Pancreas (tissue), 10 donors: ENCODE measurements around the gene TUBB4B. TPM values are rescaled to one million over a fixed set of nuclear protein-coding genes. Genes with fewer than 3 reads are reported as not detected.

Experiments used
- ATAC-seq, 4 donors: fragments of 200-7000 bp; cut with Tn5 transposase; one replicate each; pipeline versions ENCODE4 v1.8.0 to v1.9.1; 2020; ENCODE audit warnings: mild to moderate bottlenecking in 4 of 4, moderate library complexity in 4 of 4
- DNase-seq, 6 donors: peaks; one replicate each; pipeline ENCODE4 v3.0.0-alpha.2; 2020
- FAIRE-seq: peaks from 2 replicates; lab custom pipeline; 2012; peaks lifted over from hg19 to GRCh38; lab: Jason Lieb, UNC
- H3K27ac ChIP-seq, 4 donors: fragments of 200-600 bp; sonication (generic); 1 replicate in 3 of 4; 2 replicates in 1 of 4; pipeline versions ENCODE4 v1.5.0 to v1.8.0; 2020
- H3K27me3 ChIP-seq, 4 donors: fragments of 200-600 bp; one replicate each; pipeline ENCODE4 v1.8.0; 2021
- H3K36me3 ChIP-seq, 3 donors: fragments of 200-600 bp; sonication (generic) in 1 of 3; one replicate each; pipeline versions ENCODE4 v1.5.0 to v1.8.0; 2020 to 2021
- H3K4me1 ChIP-seq, 3 donors: fragments of 200-600 bp; one replicate each; pipeline ENCODE4 v1.8.0; 2021
- H3K4me3 ChIP-seq, 4 donors: fragments of 200-600 bp; sonication (generic) in 2 of 4; one replicate each; pipeline versions ENCODE4 v1.5.0 to v1.8.0; 2020 to 2021
- H3K9me3 ChIP-seq, 4 donors: fragments of 200-600 bp; one replicate each; pipeline ENCODE4 v1.8.0; 2021
- WGBS, 2 donors: extraction: QIAGEN DNeasy Blood & Tissue Kit; methylation state at CpG; one replicate each; pipeline ENCODE4 v1.1.7; 2013; 5-methylcytosine and 5-hydroxymethylcytosine counted together
- intact Hi-C, 3 donors: fragments of 100-400 bp; cut with DNase I; formaldehyde crosslinking; loops; one replicate each; pipeline versions ENCODE4 v1.11.1 to v1.14.2; 2022
- polyA plus RNA-seq, 2 donors: library from polyadenylated mRNA; stranded (reverse); fragments of 200-250 nt; gene quantifications; one replicate each; pipeline ENCODE4 v1.2.3, GENCODE V29; 2013
- total RNA-seq, 6 donors: library from RNA; stranded (reverse); fragmentation: NEBNext Ultra II Directional in 4 of 6; extraction: Animal tissue kit (Norgen Biotek cat#: 25700) in 4 of 6; gene quantifications; one replicate each; pipeline versions ENCODE4 v1.2.1 to v1.2.4, GENCODE V29; 2021 to 2023
- TF ChIP-seq, protein P1 (sequence below), 4 donors: fragments of 200-600 bp; sonication (generic) in 3 of 4; IDR thresholded peaks; one replicate each; pipeline versions ENCODE4 v1.5.0 to v1.8.0; 2021; ENCODE audit warnings: antibody characterized with exemption in 4 of 4
- donor health status: healthy with polysubstance abuse.
- donor health status: DM: no; HTN: no; CAD: no; lungs with moderate emphysema.
- donor health status: DM: no; HTN: no; CAD: no.
- donor health status: control.
- donor health status: control.
- donor health status: Bipolar disorder and iron deficiency.
- donor health status: DM: yes; HTN: yes; CAD: no.
- donor health status: DM: no; HTN: no; CAD: no.
- donor health status: DM: no; HTN: no; CAD: no.
- donor health status: DM: yes; HTN: yes; CAD: no.

Gene TUBB4B
- total and polyA plus RNA-seq, 8 donors: 40.9 to 143 (median 72.8) TPM

DNA sequence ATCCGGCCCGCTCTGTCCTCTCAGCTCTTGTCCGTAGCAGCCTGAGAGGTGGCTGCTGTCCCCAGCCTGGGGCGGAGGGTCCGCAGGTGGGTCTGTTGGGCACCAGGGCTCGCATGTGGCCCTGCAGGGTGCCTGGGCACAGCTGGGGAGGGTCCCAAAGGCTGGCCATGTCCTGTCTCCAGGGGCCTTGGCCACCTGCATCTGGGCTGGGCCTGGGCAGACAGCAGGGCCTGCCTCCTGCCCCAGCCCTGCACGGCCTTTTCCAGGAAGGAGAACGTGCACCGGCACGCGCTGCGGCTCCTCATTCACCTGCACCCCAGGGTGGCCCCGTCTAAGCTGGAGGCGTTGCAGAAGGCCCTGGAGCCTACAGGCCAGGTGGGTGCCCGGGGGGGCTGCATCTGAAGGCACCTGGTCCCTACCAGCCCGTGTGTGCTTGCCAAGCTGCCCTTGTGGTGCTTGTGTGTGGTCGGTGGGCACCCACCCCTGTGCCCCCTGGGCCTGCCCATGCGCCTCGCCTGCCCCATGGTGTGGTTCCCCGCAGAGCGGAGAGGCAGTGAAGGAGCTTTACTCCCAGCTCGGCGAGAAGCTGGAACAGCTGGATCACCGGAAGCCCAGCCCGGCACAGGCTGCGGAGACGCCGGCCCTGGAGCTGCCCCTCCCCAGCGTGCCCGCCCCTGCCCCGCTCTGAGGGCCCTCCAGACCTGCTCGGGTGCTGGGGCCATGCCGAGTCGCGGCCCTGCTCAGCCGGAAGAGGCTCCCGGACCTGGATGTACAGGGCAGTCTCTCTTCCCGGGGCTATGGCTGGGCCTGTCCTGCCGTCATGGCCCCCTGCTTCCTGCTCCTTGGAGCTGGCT is 31.4 kb downstream of the TUBB4B start:
- H3K27ac ChIP-seq: no peak overlapping the region
- H3K4me3 ChIP-seq: no peak overlapping the region
- FAIRE-seq (no peak), ATAC-seq (no peak), DNase-seq (peak in 2 of 6 donors; percentile 42 to 81)
- intact Hi-C loops: loop anchor here in 1 of 3 donors (10.0 kb wide), 1 partner anchor 252 kb away; no protein-coding TSS in a partner anchor
- TF ChIP-seq, protein P1, sequence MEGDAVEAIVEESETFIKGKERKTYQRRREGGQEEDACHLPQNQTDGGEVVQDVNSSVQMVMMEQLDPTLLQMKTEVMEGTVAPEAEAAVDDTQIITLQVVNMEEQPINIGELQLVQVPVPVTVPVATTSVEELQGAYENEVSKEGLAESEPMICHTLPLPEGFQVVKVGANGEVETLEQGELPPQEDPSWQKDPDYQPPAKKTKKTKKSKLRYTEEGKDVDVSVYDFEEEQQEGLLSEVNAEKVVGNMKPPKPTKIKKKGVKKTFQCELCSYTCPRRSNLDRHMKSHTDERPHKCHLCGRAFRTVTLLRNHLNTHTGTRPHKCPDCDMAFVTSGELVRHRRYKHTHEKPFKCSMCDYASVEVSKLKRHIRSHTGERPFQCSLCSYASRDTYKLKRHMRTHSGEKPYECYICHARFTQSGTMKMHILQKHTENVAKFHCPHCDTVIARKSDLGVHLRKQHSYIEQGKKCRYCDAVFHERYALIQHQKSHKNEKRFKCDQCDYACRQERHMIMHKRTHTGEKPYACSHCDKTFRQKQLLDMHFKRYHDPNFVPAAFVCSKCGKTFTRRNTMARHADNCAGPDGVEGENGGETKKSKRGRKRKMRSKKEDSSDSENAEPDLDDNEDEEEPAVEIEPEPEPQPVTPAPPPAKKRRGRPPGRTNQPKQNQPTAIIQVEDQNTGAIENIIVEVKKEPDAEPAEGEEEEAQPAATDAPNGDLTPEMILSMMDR (IDR thresholded peaks at IDR 0.05): no peak
- 94 to 95% methylated on average over 36 to 39 of the region's 39 CpGs for WGBS, 2 donors
- H3K9me3 ChIP-seq: no peaks in the 10 kb centered on the region
- peaks cover 7 to 11% (median 11%) of the 10 kb centered on the region in 3 donors for H3K36me3 ChIP-seq
- H3K4me1 ChIP-seq: peaks cover 15 to 25% (median 24%) of the 10 kb centered on the region in 3 donors
- H3K27me3 ChIP-seq: no peaks in the 10 kb centered on the region

DNA sequence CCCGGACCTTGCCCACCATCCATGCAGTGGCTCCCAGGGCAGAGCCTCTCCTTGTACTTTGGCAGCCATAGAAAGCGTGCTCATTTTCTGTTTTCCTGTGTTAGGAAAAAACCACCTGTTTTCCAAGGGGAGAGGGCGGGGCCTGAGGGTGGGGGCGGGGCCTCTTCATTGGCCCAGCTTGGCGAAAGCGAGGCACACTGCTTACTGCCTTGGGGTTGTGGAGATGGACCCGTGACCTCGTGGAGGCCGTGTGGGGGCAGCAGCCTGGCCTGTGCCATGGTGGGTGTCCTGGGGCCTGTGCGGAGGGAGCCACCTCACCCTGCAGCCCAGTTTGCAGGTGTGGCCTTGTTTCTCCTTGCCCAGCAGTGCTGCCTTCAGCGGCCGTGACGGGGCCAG is 32.0 kb downstream of the TUBB4B start:
- ATAC-seq (no peak), FAIRE-seq (no peak), DNase-seq (peak in 2 of 6 donors; percentile 22 to 39)
- peaks cover 15 to 25% (median 24%) of the 10 kb centered on the region in 3 donors for H3K4me1 ChIP-seq
- peaks cover 7 to 11% (median 11%) of the 10 kb centered on the region in 3 donors for H3K36me3 ChIP-seq
- WGBS, 2 donors: 57 to 61% methylated on average over 13 of the region's 13 CpGs
- no peak overlapping the region for H3K4me3 ChIP-seq
- no peaks in the 10 kb centered on the region for H3K9me3 ChIP-seq
- H3K27me3 ChIP-seq: no peaks in the 10 kb centered on the region
- intact Hi-C loops: loop anchor here in 1 of 3 donors (10.0 kb wide), 1 partner anchor 252 kb away; no protein-coding TSS in a partner anchor
- TF ChIP-seq, protein P1 (IDR thresholded peaks at IDR 0.05): no peak
- H3K27ac ChIP-seq: no peak overlapping the region

DNA sequence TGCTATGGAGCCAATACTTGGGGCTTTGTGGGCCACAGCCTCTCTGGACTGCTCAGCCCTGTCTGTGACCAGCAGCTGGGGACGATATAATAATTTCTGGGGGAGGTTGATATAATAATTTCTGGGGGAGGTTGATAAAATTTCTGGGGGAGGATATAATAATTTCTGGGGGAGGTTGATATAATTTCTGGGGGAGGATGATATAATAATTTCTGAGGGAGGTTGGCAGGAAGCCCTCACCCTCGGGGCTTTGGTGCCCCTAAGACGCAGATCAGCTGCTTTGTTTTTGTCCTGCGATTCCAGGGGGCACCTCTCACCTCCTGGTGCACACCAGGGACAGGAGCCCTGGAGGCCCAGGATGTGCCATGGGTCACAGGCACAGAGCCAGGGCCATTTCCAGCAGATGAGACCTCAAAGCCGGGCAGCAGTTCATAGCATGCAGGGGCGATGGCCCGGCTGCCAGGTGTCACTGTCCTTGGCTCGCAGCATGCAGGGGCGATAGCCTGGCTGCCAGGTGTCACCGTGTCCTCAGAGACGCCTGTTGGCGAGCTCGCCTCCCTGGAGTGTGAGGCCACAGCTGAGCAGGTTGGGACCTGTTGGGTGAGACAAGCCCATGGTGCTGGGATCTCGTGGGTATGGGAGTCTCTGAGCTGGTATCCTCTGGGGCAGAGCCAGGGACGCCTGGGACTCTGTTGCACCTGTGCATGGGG is 32.7 kb downstream of the TUBB4B start:
- FAIRE-seq (no peak), ATAC-seq (no peak), DNase-seq (peak in 1 of 6 donors; percentile 44)
- Histone ChIP-seq H3K4me1 (peaks cover 11 to 20% (median 19%) of the 10 kb centered on the region in 3 donors), H3K36me3 (peaks cover 7 to 11% (median 11%) of the 10 kb centered on the region in 3 donors), H3K4me3 (no peak overlapping the region), H3K27ac (no peak overlapping the region), H3K9me3 (no peaks in the 10 kb centered on the region), H3K27me3 (no peaks in the 10 kb centered on the region)
- 37 to 73% methylated on average over 15 of the region's 15 CpGs for WGBS, 2 donors
- TF ChIP-seq, protein P1 (IDR thresholded peaks at IDR 0.05): no peak
- intact Hi-C loops: loop anchor here in 1 of 3 donors (10.0 kb wide), 1 partner anchor 251 kb away; no protein-coding TSS in a partner anchor

DNA sequence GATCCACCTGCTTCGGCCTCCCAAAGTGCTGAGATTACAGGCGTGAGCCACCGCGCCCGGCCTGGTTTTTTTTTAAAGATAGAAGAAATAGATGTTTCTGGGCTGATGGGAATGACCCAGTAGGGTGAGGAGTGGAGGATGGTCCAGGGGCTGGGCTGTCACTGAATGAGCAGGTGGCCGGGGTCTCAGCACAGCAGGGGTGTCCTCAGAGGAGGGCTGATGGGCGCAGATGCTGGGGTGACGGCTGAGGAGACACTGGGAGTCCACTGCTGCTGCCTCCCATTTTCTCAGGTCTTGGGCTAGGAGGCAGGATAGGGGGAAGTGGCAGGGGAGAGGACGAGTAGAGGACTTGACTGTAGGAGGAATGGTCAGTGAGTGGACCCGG is 34.1 kb downstream of the TUBB4B start:
- peaks cover 0 to 10% (median 8%) of the 10 kb centered on the region in 3 donors for H3K4me1 ChIP-seq

More for the DNA sequence above, 34.1 kb downstream of the TUBB4B start:
- no peak for DNase-seq
- H3K36me3 ChIP-seq: peaks cover 7 to 11% (median 11%) of the 10 kb centered on the region in 3 donors
- WGBS, 2 donors: 74 to 88% methylated on average over 10 of the region's 10 CpGs
- H3K27ac ChIP-seq: no peak overlapping the region
- intact Hi-C loops: loop anchor here in 1 of 3 donors (10.0 kb wide), 1 partner anchor 250 kb away; no protein-coding TSS in a partner anchor
- ATAC-seq: no peak
- no peaks in the 10 kb centered on the region for H3K9me3 ChIP-seq
- TF ChIP-seq, protein P1 (IDR thresholded peaks at IDR 0.05): no peak
- H3K27me3 ChIP-seq: no peaks in the 10 kb centered on the region
- FAIRE-seq: no peak
- H3K4me3 ChIP-seq: no peak overlapping the region
